ENCODE measurements around the gene METTL15. TPM values are rescaled to one million over a fixed set of nuclear protein-coding genes. Genes with fewer than 3 reads are reported as not detected.

METTL15 gene
- 4.8 TPM for polyA plus RNA-seq (2012; ENCODE audit: insufficient read length, low read depth)

- peak; percentile 75; the same call in 1 of the 2 replicates for TF ChIP-seq TAF1 (IDR thresholded peaks at IDR 0.05; ENCODE audit: borderline replicate concordance, insufficient read depth, low read length)
- peak; percentile 88 for TF ChIP-seq FOXP2 (optimal IDR thresholded peaks at IDR 0.05; ENCODE audit: borderline replicate concordance, extremely low read depth, extremely low read length, insufficient read depth)
- peak; percentile 77; the same call in 1 of the 2 replicates for TF ChIP-seq POLR2AphosphoS5 (IDR thresholded peaks at IDR 0.05; ENCODE audit: low read depth, low read length)
- no peak for TF ChIP-seq SIN3A (IDR thresholded peaks at IDR 0.05; ENCODE audit: borderline replicate concordance, insufficient read depth, low read length)
- no peak for TF ChIP-seq REST (IDR thresholded peaks at IDR 0.05; ENCODE audit: insufficient read depth in 1 of 2, low read depth in 2 of 2, low read length in 2 of 2)
Measured at GRCh38 chr11:28107750-28108618, at the start of gene METTL15, which contains the start of gene KIF18A. TSS of gene METTL15 (plus strand) at chr11:28108388. CDS start at chr11:28113335, 4,947 bp downstream. TSS of gene KIF18A (minus strand) at chr11:28108156. CDS start at chr11:28097947, 10,209 bp downstream.

- no peak for TF ChIP-seq POLR2AphosphoS5 (IDR thresholded peaks at IDR 0.05; ENCODE audit: low read depth, low read length)
- no peak for TF ChIP-seq FOXP2 (optimal IDR thresholded peaks at IDR 0.05; ENCODE audit: borderline replicate concordance, extremely low read depth, extremely low read length, insufficient read depth)
- TF ChIP-seq REST (IDR thresholded peaks at IDR 0.05; ENCODE audit: insufficient read depth in 1 of 2, low read depth in 2 of 2, low read length in 2 of 2): no peak
- no peak for TF ChIP-seq TAF1 (IDR thresholded peaks at IDR 0.05; ENCODE audit: borderline replicate concordance, insufficient read depth, low read length)
- no peak for TF ChIP-seq SIN3A (IDR thresholded peaks at IDR 0.05; ENCODE audit: borderline replicate concordance, insufficient read depth, low read length)
Measured at GRCh38 chr11:28071305-28071704, 36.9 kb upstream of the METTL15 start.

GRCh38 chr11:28072321-28072720 is 35.9 kb upstream of the METTL15 start:
- TF ChIP-seq POLR2AphosphoS5 (IDR thresholded peaks at IDR 0.05; ENCODE audit: low read depth, low read length) (no peak), TAF1 (IDR thresholded peaks at IDR 0.05; ENCODE audit: borderline replicate concordance, insufficient read depth, low read length) (no peak)

GRCh38 chr11:28077521-28077920 is 30.7 kb upstream of the METTL15 start:
- TF ChIP-seq TAF1 (IDR thresholded peaks at IDR 0.05; ENCODE audit: borderline replicate concordance, insufficient read depth, low read length) (no peak), POLR2AphosphoS5 (IDR thresholded peaks at IDR 0.05; ENCODE audit: low read depth, low read length) (no peak), SIN3A (IDR thresholded peaks at IDR 0.05; ENCODE audit: borderline replicate concordance, insufficient read depth, low read length) (no peak), FOXP2 (optimal IDR thresholded peaks at IDR 0.05; ENCODE audit: borderline replicate concordance, extremely low read depth, extremely low read length, insufficient read depth) (no peak), REST (IDR thresholded peaks at IDR 0.05; ENCODE audit: insufficient read depth in 1 of 2, low read depth in 2 of 2, low read length in 2 of 2) (no peak)

GRCh38 chr11:28083118-28083517 is 25.1 kb upstream of the METTL15 start:
- no peak for TF ChIP-seq TAF1 (IDR thresholded peaks at IDR 0.05; ENCODE audit: borderline replicate concordance, insufficient read depth, low read length)
- TF ChIP-seq SIN3A (IDR thresholded peaks at IDR 0.05; ENCODE audit: borderline replicate concordance, insufficient read depth, low read length): no peak
- TF ChIP-seq POLR2AphosphoS5 (IDR thresholded peaks at IDR 0.05; ENCODE audit: low read depth, low read length): no peak
- TF ChIP-seq FOXP2 (optimal IDR thresholded peaks at IDR 0.05; ENCODE audit: borderline replicate concordance, extremely low read depth, extremely low read length, insufficient read depth): no peak
- no peak for TF ChIP-seq REST (IDR thresholded peaks at IDR 0.05; ENCODE audit: insufficient read depth in 1 of 2, low read depth in 2 of 2, low read length in 2 of 2)
